Glomerular endothelial cell (primary cell): ENCODE data around the gene ZNF48. TPM values are rescaled to one million over a fixed set of nuclear protein-coding genes. Genes with fewer than 3 reads are reported as not detected.

ENCODE experiments used
- DNase-seq: peaks from one replicate; pipeline ENCODE4 v3.0.0-alpha.2; 2011; ENCODE audit warnings: low read depth, low spot score; ENCODE audit errors: extremely low read depth
- total RNA-seq: library from RNA; depleted of rRNA; stranded (reverse); fragments of >200 nt; gene quantifications from 2 replicates; pipeline ENCODE4 v1.2.3, GENCODE V29; 2015

The ZNF48 gene
- total RNA-seq, 1 donor from 2014 or later, result 14.4 TPM

- no peak for DNase-seq
Measured at GRCh38 chr16:30434852-30435251, 39.6 kb downstream of the ZNF48 start.

GRCh38 chr16:30437511-30438046 is 42.4 kb downstream of the ZNF48 start:
- DNase-seq, result no peak

GRCh38 chr16:30438835-30439234 is 43.6 kb downstream of the ZNF48 start:
- DNase-seq, result no peak

- DNase-seq, result no peak
Measured at GRCh38 chr16:30439720-30440348, 44.6 kb downstream of the ZNF48 start.

DNA sequence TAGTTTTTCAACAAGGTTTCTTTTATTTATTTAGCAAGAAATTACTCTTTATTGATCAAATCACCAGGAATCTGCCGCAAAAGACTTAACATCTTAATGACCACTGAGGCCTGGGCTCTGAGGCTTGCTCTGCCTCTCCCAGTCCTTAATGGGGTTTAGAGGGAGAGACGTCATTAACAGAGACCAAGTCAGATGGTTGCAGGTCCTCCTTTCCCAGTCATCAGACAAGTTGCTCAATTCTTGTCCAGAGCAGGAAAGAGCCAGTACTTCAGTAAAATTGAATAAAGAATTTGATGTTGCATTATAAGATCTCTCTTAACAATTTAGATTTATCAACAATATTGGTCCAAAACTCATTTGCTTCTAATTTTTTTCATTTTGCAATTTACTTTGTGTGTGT is 48.4 kb downstream of the ZNF48 start:
- DNase-seq, result no peak

GRCh38 chr16:30444231-30445148 is 49.3 kb downstream of the ZNF48 start:
- DNase-seq, result no peak

- no peak for DNase-seq
Measured at GRCh38 chr16:30445149-30445407, 49.9 kb downstream of the ZNF48 start.

DNA sequence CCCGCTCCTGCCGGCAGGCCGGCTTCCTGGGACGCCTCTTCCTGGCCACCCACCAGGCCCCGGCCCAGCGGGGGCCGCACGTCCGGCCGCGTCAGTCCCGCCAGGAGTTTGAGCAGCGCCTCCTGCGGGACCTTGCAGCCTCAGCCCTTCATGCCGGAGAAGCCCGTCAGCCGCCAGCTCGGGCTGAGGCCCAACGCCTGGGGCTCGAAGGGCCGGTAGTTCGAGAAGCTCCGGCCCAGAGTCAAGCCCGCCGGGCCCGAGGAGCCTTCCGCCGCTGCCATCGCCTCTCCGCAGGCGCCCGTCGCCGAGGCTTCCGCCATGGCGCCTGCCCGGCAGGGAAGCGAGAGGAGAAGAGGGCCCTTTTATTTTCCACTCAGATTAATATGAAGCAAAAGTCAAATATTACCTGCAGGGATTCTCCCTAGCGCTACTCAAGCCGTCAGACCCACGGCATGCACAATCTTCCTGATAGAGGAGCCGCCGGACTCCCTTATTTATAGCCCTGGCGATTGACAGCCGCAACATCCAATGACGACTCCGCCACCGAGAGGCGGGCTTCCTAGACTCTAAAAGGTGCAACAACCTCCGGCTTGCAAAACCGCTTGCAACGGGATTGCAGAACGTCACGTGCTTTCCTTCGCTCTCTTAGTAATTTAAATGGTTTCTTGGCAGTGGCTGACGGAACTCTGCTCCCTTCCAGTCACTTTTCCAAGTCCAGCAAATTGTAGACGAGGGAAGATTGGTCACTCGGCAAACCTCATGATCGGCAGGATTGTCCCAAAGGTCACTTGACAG is 50.4 kb downstream of the ZNF48 start, which contains the start of gene SEPHS2:
TSS of gene SEPHS2 (minus strand) at position 467 of the 795 bp plus-strand sequence. CDS start at position 320, 147 bp downstream.
- peak; percentile 94 for DNase-seq

- no peak for DNase-seq
Measured at GRCh38 chr16:30446203-30446595, 51.0 kb downstream of the ZNF48 start.

DNA sequence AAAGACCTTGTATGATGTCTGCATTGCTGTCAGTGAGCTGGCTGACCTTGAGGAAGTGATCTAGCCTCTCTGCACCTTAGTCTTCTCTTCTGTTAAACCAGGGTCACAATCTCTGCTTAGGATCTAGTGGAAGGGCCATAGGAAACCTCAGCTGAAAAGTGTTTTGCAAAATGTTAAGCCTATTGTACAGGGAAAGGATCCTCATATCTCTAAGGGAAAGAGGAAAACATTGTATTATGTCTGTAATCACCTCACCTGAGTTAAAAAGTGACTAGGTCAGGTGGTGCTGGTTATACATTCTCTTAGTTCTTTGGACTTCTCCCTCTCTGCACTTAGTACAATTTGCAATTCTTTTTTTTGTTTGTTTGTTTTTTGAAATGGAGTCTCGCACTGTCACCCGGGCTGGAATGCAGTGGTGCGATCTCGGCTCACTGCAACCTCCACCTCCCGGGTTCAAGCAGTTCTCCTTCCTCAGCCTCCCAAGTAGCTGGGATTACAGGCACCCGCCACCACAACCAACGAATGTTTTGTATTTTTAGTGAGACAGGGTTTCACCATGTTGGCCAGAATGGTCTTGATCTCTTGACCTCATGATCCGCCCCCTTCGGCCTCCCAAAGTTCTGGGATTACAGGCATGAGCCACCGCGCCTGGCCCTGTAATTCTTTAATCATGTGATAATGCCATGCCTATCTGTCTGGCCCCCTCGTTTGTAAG is 52.4 kb downstream of the ZNF48 start:
- DNase-seq, result no peak

- DNase-seq, result no peak
Measured at GRCh38 chr16:30449116-30449435, 53.9 kb downstream of the ZNF48 start.

Other genes with a start within 250 kb of the ZNF48 start
- 1.5 and 3.0 TPM in 2 replicates for gene CORO1A, start 211.8 kb upstream of the ZNF48 start, total RNA-seq
- 223 and 376 TPM in 2 replicates for gene BOLA2B, start 201.8 kb upstream of the ZNF48 start, total RNA-seq
- 62.4 and 113 TPM in 2 replicates for gene SLX1A, start 201.5 kb upstream of the ZNF48 start, total RNA-seq
- 10.2 and 19.4 TPM in 2 replicates for gene SULT1A3, start 196.2 kb upstream of the ZNF48 start, total RNA-seq
- 0.47 and 1.5 TPM in 2 replicates for gene NPIPB13, start 146.9 kb upstream of the ZNF48 start, total RNA-seq
- 55.6 and 56.3 TPM in 2 replicates for gene CD2BP2, start 40.1 kb upstream of the ZNF48 start, total RNA-seq
- 47.8 and 61.4 TPM in 2 replicates for gene TBC1D10B, start 24.9 kb upstream of the ZNF48 start, total RNA-seq
- gene MYL11, start 20.6 kb upstream of the ZNF48 start, total RNA-seq, result not detected in 2 replicates
- 0.47 TPM in 1 of 2 replicates, not detected in the other for gene SEPTIN1, start 12.9 kb upstream of the ZNF48 start, total RNA-seq
- gene ZNF771, start 12.2 kb downstream of the ZNF48 start, total RNA-seq, result 19.0 and 19.8 TPM in 2 replicates
- gene DCTPP1, start 34.6 kb downstream of the ZNF48 start, total RNA-seq, result 35.9 and 43.8 TPM in 2 replicates
- gene SEPHS2, start 50.5 kb downstream of the ZNF48 start, total RNA-seq, result 35.3 and 38.1 TPM in 2 replicates
- not detected in 2 replicates for gene ITGAL, start 77.3 kb downstream of the ZNF48 start, total RNA-seq
- 31.9 and 36.2 TPM in 2 replicates for gene ZNF768, start 131.1 kb downstream of the ZNF48 start, total RNA-seq
- gene ZNF747, start 139.4 kb downstream of the ZNF48 start, total RNA-seq, result 6.0 and 6.1 TPM in 2 replicates
- gene ZNF764, start 163.0 kb downstream of the ZNF48 start, total RNA-seq, result 9.9 and 12.5 TPM in 2 replicates
- gene ZNF688, start 176.3 kb downstream of the ZNF48 start, total RNA-seq, result 11.1 and 12.4 TPM in 2 replicates
- gene ZNF785, start 190.3 kb downstream of the ZNF48 start, total RNA-seq, result 5.8 and 11.2 TPM in 2 replicates
- 9.0 and 11.4 TPM in 2 replicates for gene ZNF689, start 215.0 kb downstream of the ZNF48 start, total RNA-seq